T1000 (cell line): ENCODE results near the gene FAM13A.

Experiments
- DNase-seq: peaks from one replicate; lab custom pipeline; 2025; ENCODE audit warnings: mixed read lengths; lab: John Stamatoyannopoulos, UW

FAM13A gene

GRCh38 chr4:88810325-88810724, 246.7 kb downstream of the FAM13A start:
- DNase-seq, result no peak

- DNase-seq, result no peak
Observed at GRCh38 chr4:88809576-88810219, 247.3 kb downstream of the FAM13A start.

DNA sequence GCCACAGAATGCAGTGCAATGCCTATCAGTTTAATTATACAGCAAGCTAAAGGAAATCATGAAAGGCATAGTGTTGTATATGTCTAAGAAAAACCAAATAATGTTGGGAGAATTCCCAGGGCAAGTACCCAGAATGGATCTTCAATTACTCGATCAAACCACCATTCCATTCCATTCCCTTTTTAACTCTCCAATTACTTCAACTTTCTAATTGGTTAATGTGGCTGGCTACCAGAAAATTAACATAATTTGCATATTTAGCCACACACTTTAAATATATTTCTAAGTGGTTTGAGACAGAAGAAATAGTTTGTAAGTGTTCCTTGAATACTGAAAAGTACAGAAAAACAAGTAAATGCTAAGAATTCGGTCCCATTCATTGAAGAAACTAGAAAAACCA, 247.9 kb downstream of the FAM13A start:
- DNase-seq, result no peak

DNA sequence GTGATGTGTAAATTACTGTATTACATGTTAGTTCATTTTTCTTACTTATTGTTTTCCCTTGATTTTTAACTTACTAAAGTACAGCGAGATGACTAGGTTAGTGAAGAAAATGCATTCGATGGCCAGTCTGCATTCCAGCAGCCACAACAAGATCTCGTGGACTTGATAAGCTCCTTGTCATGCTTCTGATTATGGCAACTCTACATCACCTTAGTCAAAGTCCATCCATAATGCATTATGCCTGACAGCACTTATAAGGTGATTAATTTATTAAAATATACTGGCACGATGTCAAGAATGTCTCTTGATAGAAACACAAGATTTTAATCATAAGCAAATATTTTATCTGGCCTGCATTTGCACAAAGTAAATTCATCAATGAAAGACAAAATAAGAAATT, 249.5 kb downstream of the FAM13A start:
- DNase-seq, result no peak

DNA sequence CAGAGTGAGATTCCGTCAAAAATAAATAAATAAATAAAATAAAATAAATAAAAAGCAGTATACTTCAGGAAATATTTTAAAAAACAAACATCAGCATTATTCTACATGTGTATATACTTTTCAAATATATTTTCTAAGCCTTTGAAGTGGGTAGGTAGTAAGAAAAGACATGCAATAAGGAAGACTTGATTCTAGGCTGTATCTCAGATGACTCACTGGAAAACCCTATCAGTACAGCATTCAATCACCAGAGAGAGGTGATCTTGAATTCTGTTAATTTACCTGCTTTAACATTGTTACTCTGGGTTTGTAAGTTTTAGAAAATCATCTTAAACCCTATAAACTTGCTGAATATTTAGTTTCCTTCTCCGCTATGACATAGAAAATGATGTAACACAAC, 252.8 kb downstream of the FAM13A start:
- no peak for DNase-seq

- DNase-seq, result peak; percentile 38
Observed at GRCh38 chr4:88803600-88804096, 253.3 kb downstream of the FAM13A start.

- DNase-seq, result no peak
Observed at GRCh38 chr4:88802585-88803286, 254.2 kb downstream of the FAM13A start.

- no peak for DNase-seq
Observed at GRCh38 chr4:88802138-88802537, 254.8 kb downstream of the FAM13A start.

GRCh38 chr4:88799900-88800299, 257.1 kb downstream of the FAM13A start:
- no peak for DNase-seq

DNA sequence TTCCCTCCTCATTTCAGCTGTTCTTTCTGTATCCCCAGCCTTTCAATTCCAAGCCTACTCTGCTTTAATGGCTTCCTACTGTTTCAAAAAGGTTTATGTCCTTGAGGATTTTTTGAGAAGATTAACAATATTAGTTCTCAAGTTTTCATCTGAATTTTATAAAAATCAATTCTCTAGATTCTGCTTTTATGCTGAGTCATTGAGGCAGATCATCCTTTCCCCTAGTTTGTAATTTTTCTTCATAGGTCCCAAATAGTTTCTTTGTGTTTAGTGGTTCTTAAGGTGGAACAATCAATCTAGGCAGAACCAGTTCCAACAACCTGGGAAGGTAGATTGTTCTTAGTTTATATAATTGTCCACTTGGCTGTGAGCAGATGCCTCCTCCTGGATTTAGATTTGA, 259.3 kb downstream of the FAM13A start:
- no peak for DNase-seq

DNA sequence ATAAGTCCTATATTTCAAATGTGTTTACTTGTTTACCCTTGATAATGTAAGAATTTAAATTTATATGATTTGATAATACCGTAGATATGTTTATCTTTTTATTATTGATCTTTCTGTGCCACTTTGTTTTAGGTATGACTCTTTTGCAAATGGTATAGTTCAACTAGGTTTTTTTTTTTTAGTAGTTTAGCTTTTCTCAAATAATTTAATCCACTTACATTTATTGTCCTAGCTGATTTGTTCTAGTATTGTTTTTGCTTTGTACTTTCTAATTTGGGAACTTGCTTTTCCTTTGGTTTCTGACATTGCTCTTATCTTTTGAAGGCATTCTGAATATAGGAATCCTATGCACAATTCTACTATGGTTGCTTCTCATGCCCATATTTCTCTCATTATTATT, 260.4 kb downstream of the FAM13A start:
- no peak for DNase-seq

DNA sequence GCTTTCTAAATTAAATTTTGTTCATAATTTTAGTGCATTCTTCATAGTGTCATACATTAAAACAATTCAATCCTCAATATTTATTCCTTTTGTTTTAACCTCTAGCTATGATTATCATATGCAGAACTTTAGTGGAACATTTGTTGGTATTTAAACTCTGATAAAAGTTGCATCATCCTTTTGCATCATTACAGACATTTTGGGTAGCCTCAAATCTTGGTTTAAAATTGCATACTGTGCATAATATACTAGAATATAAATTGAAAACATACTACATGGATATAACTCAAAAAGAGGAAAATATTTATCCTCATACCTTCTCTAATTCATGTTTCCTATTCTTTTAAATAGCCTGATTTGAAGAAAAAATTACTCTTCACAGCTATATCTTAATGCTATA, 262.0 kb downstream of the FAM13A start:
- DNase-seq, result no peak

- no peak for DNase-seq
Observed at GRCh38 chr4:88794087-88794690, 262.8 kb downstream of the FAM13A start.

DNA sequence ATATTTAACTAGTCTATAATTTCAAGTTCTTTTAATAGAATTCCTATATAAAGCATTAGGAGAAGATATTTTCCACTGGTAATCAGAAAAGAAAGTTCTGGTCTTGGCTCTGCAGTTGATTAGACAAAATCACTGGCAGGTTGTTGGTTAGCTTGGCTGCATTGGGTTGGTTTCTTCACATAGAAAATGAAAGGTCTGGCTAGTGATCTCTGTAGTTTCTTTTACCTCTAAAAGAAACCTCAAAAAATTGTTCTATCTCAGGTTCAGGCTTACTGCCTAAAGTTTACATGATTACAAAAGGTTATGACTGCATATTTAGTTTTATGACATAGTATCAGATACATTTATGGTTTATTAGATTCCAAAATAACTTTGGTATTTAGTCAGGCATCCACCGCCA, 263.5 kb downstream of the FAM13A start:
- no peak for DNase-seq

DNA sequence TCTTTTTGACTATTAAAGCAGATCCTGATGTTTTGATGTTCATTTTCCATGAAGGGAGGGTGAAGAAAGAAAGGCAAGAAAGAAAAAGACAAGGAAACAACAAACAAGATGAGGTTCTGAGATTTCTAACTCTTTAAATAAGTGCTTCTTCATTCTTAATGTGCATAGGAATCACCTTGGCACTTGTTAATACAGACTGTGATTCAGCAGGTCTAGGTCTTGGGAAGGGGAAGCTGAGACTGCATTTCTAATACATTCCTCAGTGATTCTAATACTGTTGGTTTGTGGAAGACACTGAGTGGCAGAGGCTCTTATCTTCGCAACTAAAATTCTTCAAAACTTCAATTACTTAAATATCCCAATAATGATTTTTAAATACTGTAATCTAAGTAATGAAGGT, 264.2 kb downstream of the FAM13A start:
- DNase-seq, result no peak

GRCh38 chr4:88792268-88792781, 264.7 kb downstream of the FAM13A start:
- peak; percentile 13 for DNase-seq

DNA sequence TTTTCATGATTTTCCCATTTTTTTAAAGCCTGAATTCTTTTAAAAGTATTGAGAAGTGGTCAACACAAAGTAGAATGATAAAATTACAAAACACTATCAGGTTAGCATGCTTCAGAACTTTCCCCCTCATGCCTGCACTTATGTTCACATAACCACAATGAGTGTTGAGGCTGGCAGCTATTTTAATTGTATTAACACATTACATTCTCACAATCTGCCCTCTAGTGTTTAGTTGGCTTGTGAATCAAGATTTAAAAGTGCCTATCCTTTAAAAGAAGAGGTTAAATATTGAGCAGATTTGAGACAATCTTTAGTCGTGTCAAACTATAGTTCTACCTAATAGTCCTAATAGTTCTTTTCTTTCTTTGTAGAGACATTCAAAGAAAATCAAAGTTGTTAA, 265.7 kb downstream of the FAM13A start:
- no peak for DNase-seq

DNA sequence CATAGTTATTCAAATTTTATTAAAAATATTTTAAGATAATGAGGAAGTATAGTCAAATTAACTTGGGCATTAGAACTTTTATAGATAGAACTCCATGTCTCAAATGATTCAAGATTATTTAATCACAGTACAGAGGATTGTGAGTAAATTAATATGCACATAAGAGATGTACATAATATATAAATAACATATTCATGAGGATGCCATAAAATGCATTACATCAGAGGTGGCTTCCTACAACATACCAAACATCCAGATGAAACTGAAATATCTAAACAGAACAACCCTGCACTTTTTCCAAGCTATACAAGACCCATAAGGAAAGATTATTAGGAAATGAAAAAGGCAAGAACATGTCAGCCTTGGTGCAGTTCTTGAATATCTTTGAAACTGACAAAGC, 268.1 kb downstream of the FAM13A start:
- no peak for DNase-seq

GRCh38 chr4:88788424-88788823, 268.6 kb downstream of the FAM13A start:
- DNase-seq, result no peak

GRCh38 chr4:88786011-88786410, 271.0 kb downstream of the FAM13A start:
- DNase-seq, result no peak

DNA sequence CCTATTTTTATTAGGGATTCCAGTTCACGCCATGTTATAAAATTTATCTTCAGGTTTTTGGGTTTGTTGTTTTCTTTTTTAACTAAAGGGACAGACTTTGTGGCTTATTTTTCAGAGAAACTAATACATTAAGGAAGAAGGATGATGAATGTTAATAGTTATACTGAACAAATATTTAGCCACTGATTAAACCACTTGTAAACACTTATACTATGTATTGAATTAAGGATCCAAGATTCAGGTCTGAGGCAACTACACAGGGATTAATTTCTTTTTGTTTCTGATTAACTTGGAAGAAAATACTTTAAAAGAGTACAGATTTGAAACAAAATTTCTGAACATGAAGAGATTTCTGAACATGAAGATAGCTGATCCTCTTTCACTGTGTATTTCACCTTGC, 276.6 kb downstream of the FAM13A start:
- no peak for DNase-seq

GRCh38 chr4:88779431-88779830, 277.6 kb downstream of the FAM13A start:
- no peak for DNase-seq

DNA sequence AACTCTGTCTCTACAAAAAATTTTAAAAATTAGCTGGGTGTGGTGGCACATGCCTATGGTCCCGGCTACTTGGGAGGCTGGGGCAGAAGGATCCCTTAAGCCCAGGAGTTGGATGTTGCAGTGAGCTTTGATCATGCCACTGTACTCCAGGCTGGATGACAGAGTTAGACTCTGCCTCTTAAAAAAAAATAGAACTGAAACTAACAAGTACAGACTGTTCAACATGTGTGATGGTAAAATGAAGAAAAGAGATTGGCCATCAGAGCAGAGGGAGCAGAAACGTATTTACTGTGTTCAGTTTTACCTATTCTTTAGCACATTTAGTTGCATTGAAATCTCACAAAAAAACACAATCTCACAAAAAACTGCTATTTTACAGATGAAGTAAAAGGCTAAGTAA, 281.5 kb downstream of the FAM13A start:
- DNase-seq, result no peak
